HG03460 (cell line): ENCODE measurements around the gene TTC9B.
"Not testable (repeated sequence)": the region's sequence is repeated elsewhere in the genome, so short reads cannot be mapped to it uniquely, and the experiment has no call there.

Experiments used
- ATAC-seq: cut with Tn5 transposase; IDR thresholded peaks from one replicate; pipeline ENCODE4 v1.9.1; 2021; ENCODE audit not compliant: unreplicated experiment

The TTC9B gene

GRCh38 chr19:40174092-40174491, 44.1 kb downstream of the TTC9B start:
- ATAC-seq, result no peak

DNA sequence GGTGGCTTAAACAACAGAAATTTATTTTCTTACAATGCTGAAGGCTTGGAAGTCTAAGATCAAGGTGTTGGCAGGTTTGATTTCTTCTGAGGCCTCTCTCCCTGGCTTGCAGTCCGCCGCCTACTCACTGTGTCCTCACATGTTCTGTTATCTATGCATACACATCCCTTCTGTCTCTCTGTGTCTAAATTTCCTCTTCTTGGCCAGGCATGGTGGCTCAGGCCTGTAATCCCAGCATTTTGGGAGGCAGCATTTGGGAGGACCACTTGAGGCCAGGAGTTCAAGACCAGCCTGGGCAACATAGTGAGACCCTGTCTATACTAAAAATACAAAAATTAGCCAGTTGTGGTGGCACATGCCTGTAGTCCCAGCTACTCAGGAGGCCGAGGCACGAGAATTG, 46.9 kb downstream of the TTC9B start:
- not testable (repeated sequence) for ATAC-seq

GRCh38 chr19:40170303-40170989, 47.7 kb downstream of the TTC9B start:
- not testable (repeated sequence) for ATAC-seq

DNA sequence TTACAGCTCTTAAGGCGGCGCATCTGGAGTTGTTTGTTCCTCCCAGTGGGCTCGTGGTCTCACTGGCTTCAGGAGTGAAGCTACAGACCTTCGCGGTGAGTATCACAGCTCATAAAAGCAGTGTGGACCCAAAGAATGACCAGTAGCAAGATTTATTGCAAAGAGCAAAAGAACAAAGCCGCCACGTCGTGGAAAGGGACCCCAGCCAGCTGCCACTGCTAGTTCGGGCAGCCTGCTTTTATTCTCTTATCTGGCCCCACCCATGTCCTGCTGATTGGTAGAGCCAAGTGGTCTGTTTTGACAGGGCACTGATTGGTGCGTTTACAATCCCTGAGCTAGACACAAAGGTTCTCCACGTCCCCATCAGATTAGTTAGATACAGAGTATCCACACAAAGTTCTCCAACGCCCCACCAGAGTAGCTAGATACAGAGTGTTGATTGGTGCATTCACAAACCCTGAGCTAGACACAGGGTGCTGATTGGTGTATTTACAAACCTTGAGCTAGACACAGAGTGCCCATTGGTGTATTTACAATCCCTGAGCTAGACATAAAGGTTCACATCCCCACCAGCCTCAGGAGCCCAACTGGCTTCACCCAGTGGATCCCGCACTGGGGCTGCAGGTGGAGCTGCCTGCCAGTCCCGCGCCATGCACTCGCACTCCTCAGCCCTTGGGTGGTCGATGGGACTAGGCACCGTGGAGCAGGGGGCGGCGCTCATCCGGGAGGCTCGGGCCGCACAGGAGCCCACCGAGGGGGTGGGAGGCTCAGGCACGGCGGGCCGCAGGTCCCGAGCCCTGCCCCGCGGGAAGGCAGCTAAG, 48.5 kb downstream of the TTC9B start:
- ATAC-seq, result not testable (repeated sequence)
